ENCODE data around the gene GBA2. TPM values are rescaled to one million over a fixed set of nuclear protein-coding genes. Genes with fewer than 3 reads are reported as not detected.

Gene GBA2
- polyA plus RNA-seq, 1 of the 3 experiments (the other 2 are of a cell fraction) = 71.5 TPM

GRCh38 chr9:35769763-35770162 lies 20.7 kb upstream of the GBA2 start:
- no peak for DNase-seq
- H3K27ac ChIP-seq (ENCODE audit: low read depth in 2 of 2, low read length in 1 of 2) = no peak overlapping the region
- no peak overlapping the region for H3K9ac ChIP-seq
- no peak for TF ChIP-seq GABPA (IDR thresholded peaks at IDR 0.05; ENCODE audit: low read depth)
- TF ChIP-seq USF2 (IDR thresholded peaks at IDR 0.05; ENCODE audit: borderline replicate concordance, low read depth, low read length) = no peak
- no peak for TF ChIP-seq USF1 (IDR thresholded peaks at IDR 0.05; ENCODE audit: borderline replicate concordance, low read depth)
- no peak for TF ChIP-seq SMC3 (IDR thresholded peaks at IDR 0.05; ENCODE audit: low read depth, low read length)
- TF ChIP-seq MXI1 (IDR thresholded peaks at IDR 0.05; ENCODE audit: low read depth, low read length) = no peak
- TF ChIP-seq TAF1 (IDR thresholded peaks at IDR 0.05; ENCODE audit: borderline replicate concordance, low read depth, low read length) = no peak
- TF ChIP-seq EP300 (IDR thresholded peaks at IDR 0.05; ENCODE audit: borderline replicate concordance in 1 of 2, low read depth in 1 of 2, low read length in 1 of 2) = no peak
- no peak for TF ChIP-seq JUND (IDR thresholded peaks at IDR 0.05)
- no peak for TF ChIP-seq FOXM1 (IDR thresholded peaks at IDR 0.05; ENCODE audit: low read depth)
- no peak for TF ChIP-seq MAX (IDR thresholded peaks at IDR 0.05; ENCODE audit: low read depth)
- TF ChIP-seq MEF2A (IDR thresholded peaks at IDR 0.05; ENCODE audit: borderline replicate concordance, low read depth) = no peak
- TF ChIP-seq TEAD4 (IDR thresholded peaks at IDR 0.05; ENCODE audit: borderline replicate concordance, insufficient read depth) = no peak
- TF ChIP-seq IRF3 (IDR thresholded peaks at IDR 0.05; ENCODE audit: low read depth, low read length) = no peak
- TF ChIP-seq RCOR1 (IDR thresholded peaks at IDR 0.05; ENCODE audit: low read length) = no peak
- TF ChIP-seq, protein P1, sequence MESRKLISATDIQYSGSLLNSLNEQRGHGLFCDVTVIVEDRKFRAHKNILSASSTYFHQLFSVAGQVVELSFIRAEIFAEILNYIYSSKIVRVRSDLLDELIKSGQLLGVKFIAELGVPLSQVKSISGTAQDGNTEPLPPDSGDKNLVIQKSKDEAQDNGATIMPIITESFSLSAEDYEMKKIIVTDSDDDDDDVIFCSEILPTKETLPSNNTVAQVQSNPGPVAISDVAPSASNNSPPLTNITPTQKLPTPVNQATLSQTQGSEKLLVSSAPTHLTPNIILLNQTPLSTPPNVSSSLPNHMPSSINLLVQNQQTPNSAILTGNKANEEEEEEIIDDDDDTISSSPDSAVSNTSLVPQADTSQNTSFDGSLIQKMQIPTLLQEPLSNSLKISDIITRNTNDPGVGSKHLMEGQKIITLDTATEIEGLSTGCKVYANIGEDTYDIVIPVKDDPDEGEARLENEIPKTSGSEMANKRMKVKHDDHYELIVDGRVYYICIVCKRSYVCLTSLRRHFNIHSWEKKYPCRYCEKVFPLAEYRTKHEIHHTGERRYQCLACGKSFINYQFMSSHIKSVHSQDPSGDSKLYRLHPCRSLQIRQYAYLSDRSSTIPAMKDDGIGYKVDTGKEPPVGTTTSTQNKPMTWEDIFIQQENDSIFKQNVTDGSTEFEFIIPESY (IDR thresholded peaks at IDR 0.05; ENCODE audit: borderline replicate concordance, low read depth) = no peak
- TF ChIP-seq CHD2 (IDR thresholded peaks at IDR 0.05; ENCODE audit: low read length, partially characterized antibody) = no peak
- TF ChIP-seq, protein P2, sequence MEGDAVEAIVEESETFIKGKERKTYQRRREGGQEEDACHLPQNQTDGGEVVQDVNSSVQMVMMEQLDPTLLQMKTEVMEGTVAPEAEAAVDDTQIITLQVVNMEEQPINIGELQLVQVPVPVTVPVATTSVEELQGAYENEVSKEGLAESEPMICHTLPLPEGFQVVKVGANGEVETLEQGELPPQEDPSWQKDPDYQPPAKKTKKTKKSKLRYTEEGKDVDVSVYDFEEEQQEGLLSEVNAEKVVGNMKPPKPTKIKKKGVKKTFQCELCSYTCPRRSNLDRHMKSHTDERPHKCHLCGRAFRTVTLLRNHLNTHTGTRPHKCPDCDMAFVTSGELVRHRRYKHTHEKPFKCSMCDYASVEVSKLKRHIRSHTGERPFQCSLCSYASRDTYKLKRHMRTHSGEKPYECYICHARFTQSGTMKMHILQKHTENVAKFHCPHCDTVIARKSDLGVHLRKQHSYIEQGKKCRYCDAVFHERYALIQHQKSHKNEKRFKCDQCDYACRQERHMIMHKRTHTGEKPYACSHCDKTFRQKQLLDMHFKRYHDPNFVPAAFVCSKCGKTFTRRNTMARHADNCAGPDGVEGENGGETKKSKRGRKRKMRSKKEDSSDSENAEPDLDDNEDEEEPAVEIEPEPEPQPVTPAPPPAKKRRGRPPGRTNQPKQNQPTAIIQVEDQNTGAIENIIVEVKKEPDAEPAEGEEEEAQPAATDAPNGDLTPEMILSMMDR (IDR thresholded peaks at IDR 0.05) = no peak
- H2AFZ ChIP-seq (ENCODE audit: low read depth) = no peak overlapping the region
- no peaks in the 10 kb centered on the region for H3F3A ChIP-seq (replicated peaks; ENCODE audit: insufficient read depth)
- WGBS (ENCODE audit: low lambda C conversion rate) = 93% methylated on average over 1 of the region's 1 CpG
- no peak overlapping the region for H3K4me2 ChIP-seq
- H3K4me1 ChIP-seq (ENCODE audit: control insufficient read depth in 1 of 2, insufficient read depth in 2 of 2, low read depth in 1 of 2, low read length in 1 of 2) = peaks cover 5 to 11% of the 10 kb centered on the region in 2 experiments; a peak in 3 of 4 replicates
- H3K9me3 ChIP-seq = no peaks in the 10 kb centered on the region
- no peaks in the 10 kb centered on the region for H4K20me1 ChIP-seq (ENCODE audit: insufficient read depth)
- H3K79me2 ChIP-seq (ENCODE audit: insufficient read depth) = no peaks in the 10 kb centered on the region
- CTCF ChIA-PET = interaction anchor here (1.3 to 4.4 kb wide), 5 partner anchors 9 to 113 kb away, joined by 3 to 13 read pairs (median 6); partner anchors contain the start of gene HINT2
- no peaks in the 10 kb centered on the region for H3K36me3 ChIP-seq (replicated peaks in 1 of 2; ENCODE audit: control insufficient read depth in 1 of 2, insufficient read depth in 2 of 2, low read length in 1 of 2)
- POLR2A ChIA-PET = interaction anchor here (0.7 kb wide), 1 partner anchor 20 kb away, joined by 4 read pairs; no protein-coding TSS in a partner anchor
- H3K9me2 ChIP-seq = no peaks in the 10 kb centered on the region
- no peaks in the 10 kb centered on the region for H3K27me3 ChIP-seq (ENCODE audit: insufficient read depth)
- H3K4me3 ChIP-seq (ENCODE audit: low read depth in 2 of 2, low read length in 1 of 2) = no peak overlapping the region

Data from SK-N-SH (cell line).